Esophagus muscularis mucosa (tissue), 4 donors: ENCODE measurements around the gene TRIM46.

Experiments
- EP300 ChIP-seq: sonication (generic); formaldehyde crosslinking; IDR thresholded peaks from one replicate; pipeline ENCODE4 v1.6.1; 2017; ENCODE audit warnings: antibody characterized with exemption
- POLR2A ChIP-seq: fragments of 450-650 bp; IDR thresholded peaks from one replicate; pipeline ENCODE4 v1.6.1; 2017; ENCODE audit warnings: antibody characterized with exemption, moderate library complexity, mild to moderate bottlenecking, low read depth
- TF ChIP-seq, protein P1 (sequence below), 3 experiments: fragments of 200-600 bp in 2 of 3; fragments of 450-650 bp in 1 of 3; sonication (generic) in 2 of 3; IDR thresholded peaks; one replicate each; pipeline ENCODE4 v1.5.1; 2017 to 2019; ENCODE audit warnings: antibody characterized with exemption in 3 of 3, mild to moderate bottlenecking in 2 of 3, moderate library complexity in 1 of 3

DNA sequence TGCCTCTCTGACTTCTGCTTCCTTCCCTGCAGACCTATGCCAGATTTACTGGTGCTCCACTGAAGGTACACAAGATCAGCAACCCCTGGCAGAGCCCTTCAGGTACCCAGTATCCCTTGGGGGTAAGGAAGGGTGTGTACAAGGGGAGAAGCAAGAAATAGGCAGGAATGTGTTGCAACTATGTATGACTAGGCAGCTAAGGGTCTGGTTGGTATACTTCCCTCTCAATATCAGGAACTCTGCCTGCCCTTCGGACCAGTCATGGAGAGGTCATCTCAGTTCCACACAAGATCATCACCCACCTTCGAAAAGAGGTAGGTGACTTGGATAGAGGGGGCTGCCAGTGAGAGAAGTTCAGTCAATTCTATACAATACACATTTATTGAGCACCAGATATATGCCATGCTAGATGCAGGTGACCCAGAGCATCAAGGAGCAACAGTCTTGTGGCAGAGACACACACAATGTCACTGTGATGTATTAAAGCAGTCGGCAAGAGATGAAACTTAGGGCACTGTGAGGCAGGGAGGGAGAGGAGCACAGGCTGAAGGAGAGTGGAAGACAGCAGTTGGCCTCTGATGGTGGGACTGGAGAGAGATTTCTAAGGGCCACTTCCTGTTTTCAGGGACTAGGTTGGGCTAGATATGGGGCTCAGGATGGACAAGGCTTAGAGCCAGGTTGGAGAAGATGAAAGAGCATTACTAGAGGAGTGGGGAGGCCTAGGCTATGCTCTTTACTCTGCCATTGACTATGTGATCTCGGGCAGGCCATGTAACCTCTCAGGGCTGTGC lies 36.9 kb downstream of the TRIM46 start:
- TF ChIP-seq POLR2A (no peak), EP300 (no peak)
- TF ChIP-seq, protein P1, sequence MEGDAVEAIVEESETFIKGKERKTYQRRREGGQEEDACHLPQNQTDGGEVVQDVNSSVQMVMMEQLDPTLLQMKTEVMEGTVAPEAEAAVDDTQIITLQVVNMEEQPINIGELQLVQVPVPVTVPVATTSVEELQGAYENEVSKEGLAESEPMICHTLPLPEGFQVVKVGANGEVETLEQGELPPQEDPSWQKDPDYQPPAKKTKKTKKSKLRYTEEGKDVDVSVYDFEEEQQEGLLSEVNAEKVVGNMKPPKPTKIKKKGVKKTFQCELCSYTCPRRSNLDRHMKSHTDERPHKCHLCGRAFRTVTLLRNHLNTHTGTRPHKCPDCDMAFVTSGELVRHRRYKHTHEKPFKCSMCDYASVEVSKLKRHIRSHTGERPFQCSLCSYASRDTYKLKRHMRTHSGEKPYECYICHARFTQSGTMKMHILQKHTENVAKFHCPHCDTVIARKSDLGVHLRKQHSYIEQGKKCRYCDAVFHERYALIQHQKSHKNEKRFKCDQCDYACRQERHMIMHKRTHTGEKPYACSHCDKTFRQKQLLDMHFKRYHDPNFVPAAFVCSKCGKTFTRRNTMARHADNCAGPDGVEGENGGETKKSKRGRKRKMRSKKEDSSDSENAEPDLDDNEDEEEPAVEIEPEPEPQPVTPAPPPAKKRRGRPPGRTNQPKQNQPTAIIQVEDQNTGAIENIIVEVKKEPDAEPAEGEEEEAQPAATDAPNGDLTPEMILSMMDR (IDR thresholded peaks at IDR 0.05), result no peak
